Uterine smooth muscle cell (primary cell): ENCODE results near the gene SF3A1. TPM values are rescaled to one million over a fixed set of nuclear protein-coding genes. Genes with fewer than 3 reads are reported as not detected.

Experiments used
- total RNA-seq: library from RNA; depleted of rRNA; stranded (reverse); fragments of >200 nt; gene quantifications from 2 replicates; pipeline ENCODE4 v1.2.3, GENCODE V29; 2014

The SF3A1 gene
- total RNA-seq, result 18.7 and 21.4 TPM in 2 replicates

GRCh38 chr22:30356449-30357235 lies at the start of gene SF3A1, which contains the start of gene CCDC157:
TSS of gene SF3A1 (minus strand) at chr22:30356894. CDS start at chr22:30356792, 102 bp downstream.
TSS of gene CCDC157 (plus strand) at chr22:30357007. CDS start at chr22:30366001, 8,994 bp downstream.

GRCh38 chr22:30396871-30397655 lies 40.4 kb upstream of the SF3A1 start, which contains the start of gene SEC14L2:
TSS of gene SEC14L2 (plus strand) at chr22:30397018. CDS start at chr22:30397117, 99 bp downstream.

GRCh38 chr22:30386960-30387827 lies 30.5 kb upstream of the SF3A1 start, which contains the start of gene RNF215:
TSS of gene RNF215 (minus strand) at chr22:30387411. CDS start at chr22:30387313, 98 bp downstream.

GRCh38 chr22:30326706-30327362 lies 29.9 kb downstream of the SF3A1 start, which contains the start of gene TBC1D10A:
TSS of gene TBC1D10A (minus strand) at chr22:30326941. CDS start at chr22:30326881, 60 bp downstream.

GRCh38 chr22:30289141-30289979 lies 67.3 kb downstream of the SF3A1 start, which contains the start of gene CASTOR1:
TSS of gene CASTOR1 (minus strand) at chr22:30289505. CDS start at chr22:30289497, 8 bp downstream.

Other genes with a start within 250 kb of the SF3A1 start
- gene LIF, start 110.1 kb downstream of the SF3A1 start, total RNA-seq, result 16.5 and 23.8 TPM in 2 replicates
- gene OSM, start 90.0 kb downstream of the SF3A1 start, total RNA-seq, result not detected in 2 replicates
- 3.0 and 7.7 TPM in 2 replicates for gene CASTOR1, start 67.4 kb downstream of the SF3A1 start, total RNA-seq
- 15.5 and 16.0 TPM in 2 replicates for gene TBC1D10A, start 30.0 kb downstream of the SF3A1 start, total RNA-seq
- 1.6 and 2.5 TPM in 2 replicates for gene CCDC157, start 113 bp upstream of the SF3A1 start, total RNA-seq
- gene RNF215, start 30.5 kb upstream of the SF3A1 start, total RNA-seq, result 24.1 and 36.1 TPM in 2 replicates
- 20.2 and 33.5 TPM in 2 replicates for gene SEC14L2, start 40.1 kb upstream of the SF3A1 start, total RNA-seq
- gene MTFP1, start 68.9 kb upstream of the SF3A1 start, total RNA-seq, result 7.9 and 15.1 TPM in 2 replicates
- not detected in 2 replicates for gene SEC14L3, start 115.1 kb upstream of the SF3A1 start, total RNA-seq
- 0.12 TPM in 1 of 2 replicates, not detected in the other for gene SEC14L4, start 148.8 kb upstream of the SF3A1 start, total RNA-seq
- gene SEC14L6, start 189.8 kb upstream of the SF3A1 start, total RNA-seq, result 1.4 and 1.7 TPM in 2 replicates
- gene GAL3ST1, start 217.8 kb upstream of the SF3A1 start, total RNA-seq, result 0.11 TPM in 1 of 2 replicates, not detected in the other
- 92.1 and 104 TPM in 2 replicates for gene PES1, start 235.0 kb upstream of the SF3A1 start, total RNA-seq